H1 (cell line): ENCODE results near the gene DTX4. TPM values are rescaled to one million over a fixed set of nuclear protein-coding genes. Genes with fewer than 3 reads are reported as not detected.

Source experiments
- CTCF ChIA-PET: fragments of 300-600 bp; sonication (Branson Sonifier 250); formaldehyde crosslinking; loops from one replicate; lab custom pipeline; 2021; ENCODE audit not compliant: partially characterized antibody; lab: Charles Lee
- POLR2A ChIA-PET: fragments of 300-600 bp; sonication (Branson Sonifier 250); formaldehyde crosslinking; loops from one replicate; lab custom pipeline; 2021; ENCODE audit warnings: inconsistent platforms; ENCODE audit not compliant: partially characterized antibody; lab: Charles Lee
- DNase-seq, 2 experiments: peaks; one replicate each; pipeline versions ENCODE4 v3.0.0 to v3.0.0-alpha.2; 2010 to 2022; ENCODE audit warnings: low spot score in 2 of 2, low read depth in 1 of 2, mixed read lengths in 1 of 2
- FAIRE-seq: peaks from 2 replicates; lab custom pipeline; 2011; peaks lifted over from hg19 to GRCh38; lab: Jason Lieb, UNC
- H2AFZ ChIP-seq: 2 replicates; pipeline ENCODE4 v1.8.1; 2012; ENCODE audit warnings: low read length, inconsistent platforms
- H2AK5ac ChIP-seq: 2 replicates; pipeline ENCODE4 v1.6.1; 2013; ENCODE audit warnings: low read depth, low read length
- H2BK120ac ChIP-seq: replicated peaks from 2 replicates; pipeline ENCODE3; 2013; ENCODE audit warnings: low read depth, low read length, inconsistent platforms
- H2BK12ac ChIP-seq: 2 replicates; pipeline ENCODE4 v1.6.1; 2013; ENCODE audit warnings: low read depth, low read length
- H2BK15ac ChIP-seq: 2 replicates; pipeline ENCODE4 v1.6.1; 2013; ENCODE audit warnings: low read length
- H2BK20ac ChIP-seq: 2 replicates; pipeline ENCODE4 v1.6.1; 2013; ENCODE audit warnings: low read length
- H2BK5ac ChIP-seq: 2 replicates; pipeline ENCODE4 v1.6.1; 2013; ENCODE audit warnings: low read depth, low read length
- H3K14ac ChIP-seq: 2 replicates; pipeline ENCODE4 v1.6.1; 2013; ENCODE audit warnings: inconsistent platforms; ENCODE audit not compliant: insufficient read length
- H3K18ac ChIP-seq: 2 replicates; pipeline ENCODE4 v1.6.1; 2013; ENCODE audit warnings: low read length; ENCODE audit errors: extremely low read depth
- H3K23ac ChIP-seq: 2 replicates; pipeline ENCODE4 v1.6.1; 2013; ENCODE audit warnings: inconsistent platforms; ENCODE audit not compliant: insufficient read length
- H3K23me2 ChIP-seq: 2 replicates; pipeline ENCODE4 v1.6.1; 2013; ENCODE audit warnings: low read depth, low read length
- H3K27ac ChIP-seq: 2 replicates; pipeline ENCODE4 v1.6.1; 2011; ENCODE audit warnings: low read depth, low read length, inconsistent platforms
- H3K27me3 ChIP-seq, 4 experiments: replicated peaks in 1 of 4; 1 replicate in 1 of 4; 2 replicates in 3 of 4; pipeline versions ENCODE4 v1.6.1 to v1.8.1; 2011 to 2013; ENCODE audit warnings: low read length in 3 of 4, mild to moderate bottlenecking in 3 of 4, inconsistent platforms in 2 of 4, mixed read lengths in 2 of 4, moderate library complexity in 1 of 4; ENCODE audit not compliant: control insufficient read depth in 3 of 4, insufficient read depth in 3 of 4; ENCODE audit errors: extremely low read depth in 1 of 4
- H3K36me3 ChIP-seq, 4 experiments: 2 replicates each; pipeline versions ENCODE4 v1.6.1 to v1.8.1; 2011 to 2013; ENCODE audit warnings: mild to moderate bottlenecking in 4 of 4, low read length in 3 of 4, moderate library complexity in 2 of 4, control low read depth in 1 of 4, inconsistent platforms in 1 of 4; ENCODE audit not compliant: insufficient read depth in 4 of 4, control insufficient read depth in 2 of 4
- H3K4ac ChIP-seq: replicated peaks from 2 replicates; pipeline ENCODE3; 2013; ENCODE audit warnings: low read length, low read depth, mixed read lengths, inconsistent platforms; ENCODE audit not compliant: insufficient read length
- H3K4me1 ChIP-seq, 4 experiments: replicated peaks in 1 of 4; 1 replicate in 1 of 4; 2 replicates in 3 of 4; pipeline versions ENCODE4 v1.6.1 to v1.8.1; 2011 to 2013; ENCODE audit warnings: low read length in 3 of 4, inconsistent platforms in 2 of 4, mixed read lengths in 1 of 4; ENCODE audit not compliant: insufficient read depth in 4 of 4, control insufficient read depth in 3 of 4
- H3K4me2 ChIP-seq, 2 experiments: 2 replicates each; pipeline versions ENCODE4 v1.6.1 to v1.8.1; 2011 to 2013; ENCODE audit warnings: low read depth in 2 of 2, low read length in 2 of 2, control low read depth in 1 of 2, inconsistent platforms in 1 of 2, mild to moderate bottlenecking in 1 of 2; ENCODE audit not compliant: insufficient read depth in 1 of 2
- H3K4me3 ChIP-seq, 4 experiments: fragments of 200-600, 300-600 bp in 1 of 4; sonication (generic), shearing (Covaris generic), sonication (Bioruptor Twin) in 1 of 4; 2 replicates each; pipeline versions ENCODE4 v1.5.1 to v1.8.1; 2011 to 2016; ENCODE audit warnings: low read length in 4 of 4, low read depth in 3 of 4, control low read depth in 2 of 4, inconsistent platforms in 2 of 4, mild to moderate bottlenecking in 2 of 4, mixed read lengths in 1 of 4, moderate library complexity in 1 of 4; ENCODE audit not compliant: insufficient read depth in 2 of 4; ENCODE audit errors: extremely low read depth in 1 of 4
- H3K56ac ChIP-seq: replicated peaks from 2 replicates; pipeline ENCODE3; 2013; ENCODE audit warnings: low read depth, mild to moderate bottlenecking, mixed read lengths, low read length, inconsistent platforms; ENCODE audit not compliant: insufficient read length
- H3K79me1 ChIP-seq: 2 replicates; pipeline ENCODE4 v1.6.1; 2013; ENCODE audit warnings: low read depth, low read length, control low read depth
- H3K79me2 ChIP-seq, 2 experiments: 2 replicates each; pipeline versions ENCODE4 v1.6.1 to v1.8.1; 2012 to 2013; ENCODE audit warnings: low read length in 2 of 2, mild to moderate bottlenecking in 2 of 2, inconsistent platforms in 1 of 2; ENCODE audit not compliant: insufficient read depth in 2 of 2, control insufficient read depth in 1 of 2
- H3K9ac ChIP-seq, 4 experiments: replicated peaks in 1 of 4; 1 replicate in 1 of 4; 2 replicates in 3 of 4; pipeline versions ENCODE4 v1.6.1 to v1.8.1; 2011 to 2013; ENCODE audit warnings: low read depth in 3 of 4, low read length in 3 of 4, control low read depth in 2 of 4, mild to moderate bottlenecking in 2 of 4, moderate library complexity in 2 of 4, inconsistent platforms in 1 of 4; ENCODE audit errors: extremely low read depth in 1 of 4
- H3K9me3 ChIP-seq, 2 experiments: 2 replicates each; pipeline versions ENCODE4 v1.6.1 to v1.8.1; 2012 to 2013; ENCODE audit warnings: mild to moderate bottlenecking in 2 of 2, moderate library complexity in 2 of 2, control low read depth in 1 of 2, inconsistent platforms in 1 of 2, low read depth in 1 of 2, low read length in 1 of 2, mixed read lengths in 1 of 2; ENCODE audit not compliant: insufficient read depth in 2 of 2
- H4K20me1 ChIP-seq, 2 experiments: replicated peaks in 1 of 2; 2 replicates each; pipeline versions ENCODE3 to v1.8.1; 2011 to 2013; ENCODE audit warnings: inconsistent platforms in 2 of 2, low read length in 2 of 2, mild to moderate bottlenecking in 1 of 2; ENCODE audit not compliant: insufficient read depth in 2 of 2, control insufficient read depth in 1 of 2
- H4K5ac ChIP-seq: 2 replicates; pipeline ENCODE4 v1.6.1; 2013; ENCODE audit warnings: low read length, low read depth, mixed read lengths, inconsistent platforms; ENCODE audit not compliant: insufficient read length
- H4K8ac ChIP-seq: 2 replicates; pipeline ENCODE4 v1.8.0; 2013; ENCODE audit warnings: mild to moderate bottlenecking, moderate library complexity, low read length, inconsistent platforms; ENCODE audit not compliant: insufficient read depth; ENCODE audit errors: extremely low read depth
- H4K91ac ChIP-seq: replicated peaks from 2 replicates; pipeline ENCODE3; 2013; ENCODE audit warnings: low read length, mixed read lengths, inconsistent platforms; ENCODE audit not compliant: insufficient read length
- ASH2L ChIP-seq: fragments of 200-600, 300-600 bp; sonication (generic); IDR thresholded peaks from one replicate; pipeline ENCODE4 v1.7.1; 2017; ENCODE audit warnings: low read length
- JUND ChIP-seq: IDR thresholded peaks from 2 replicates; pipeline ENCODE4 v1.6.1; 2011; ENCODE audit warnings: mild to moderate bottlenecking, improper control_type of control experiment, low read length
- KDM1A ChIP-seq: fragments of 200-600, 300-600 bp; sonication (generic); IDR thresholded peaks from 2 replicates; pipeline ENCODE4 v1.7.1; 2016; ENCODE audit warnings: mild to moderate bottlenecking, low read length, borderline replicate concordance
- WGBS, 2 experiments: shearing (Covaris generic) in 1 of 2; methylation state at CpG; one replicate each; pipeline versions ENCODE4 v1.1.6 to v1.1.7; 2013 to 2015; ENCODE audit warnings: low lambda C conversion rate in 2 of 2, mixed read lengths in 2 of 2, inconsistent platforms in 1 of 2, low coverage in 1 of 2, missing lambda C conversion rate in 1 of 2; ENCODE audit not compliant: insufficient replicate concordance in 2 of 2, insufficient coverage in 1 of 2, insufficient read length in 1 of 2; ENCODE audit errors: extremely low coverage in 1 of 2, missing lambda C conversion rate in 1 of 2; 5-methylcytosine and 5-hydroxymethylcytosine counted together
- polyA plus RNA-seq, 7 experiments: library from polyadenylated mRNA; depleted of rRNA in 3 of 7; stranded (reverse) in 5 of 7; unstranded in 2 of 7; fragments of >200 nt in 5 of 7; fragments of 200-250 nt in 2 of 7; gene quantifications; 1 replicate in 5 of 7; 2 replicates in 1 of 7; 4 replicates in 1 of 7; pipeline versions ENCODE4 v1.2.1 to v1.2.3, GENCODE V29; 2011 to 2013; ENCODE audit warnings: missing spikeins in 2 of 7, mixed read lengths in 2 of 7
- total RNA-seq: library from RNA; stranded (reverse); fragmentation: NEBNext Ultra II Directional; extraction: Animal tissue kit (Norgen Biotek cat#: 25700); gene quantifications from 2 replicates; pipeline ENCODE4 v1.2.1, GENCODE V29; 2021

The DTX4 gene
- total and polyA plus RNA-seq, 2 of the 8 experiments (the other 6 are each of a cell fraction or from before 2014, with no cell fraction given), result 5.1 to 18.8 TPM

- Histone ChIP-seq H4K5ac (no peak overlapping the region), H2BK15ac (no peak overlapping the region), H3K79me1 (no peaks in the 10 kb centered on the region), H2AK5ac (no peak overlapping the region), H3K56ac (no peak overlapping the region), H3K4me1 (peaks cover 0 to 8% (median 0%) of the 10 kb centered on the region in 4 experiments; a peak in 2 of 7 replicates), H2BK12ac (no peak overlapping the region), H3K36me3 (no peaks in the 10 kb centered on the region), H3K79me2 (peaks cover 0 to 6% of the 10 kb centered on the region in 2 experiments; a peak in 2 of 4 replicates), H3K27ac (no peak overlapping the region), H3K23ac (no peak overlapping the region), H3K4me2 (no peak overlapping the region; a peak in 1 of 4 replicates), H3K4ac (no peak overlapping the region), H3K14ac (no peak overlapping the region), H3K9me3 (no peaks in the 10 kb centered on the region), H3K9ac (no peak overlapping the region), H2AFZ (no peak overlapping the region), H4K20me1 (no peaks in the 10 kb centered on the region), H3K27me3 (no peaks in the 10 kb centered on the region; a peak in 1 of 7 replicates), H2BK5ac (no peak overlapping the region), H4K91ac (no peak overlapping the region), H3K23me2 (peaks cover 6% of the 10 kb centered on the region; the same call in 1 of the 2 replicates), H2BK120ac (no peak overlapping the region), H4K8ac (no peak overlapping the region), H3K18ac (no peak overlapping the region), H2BK20ac (no peak overlapping the region), H3K4me3 (0 out of 8 replicates have a peak overlapping the region, but pooled peaks of 1 of the 4 experiments have one; percentile 75)
- DNase-seq (no peak), FAIRE-seq (no peak)
- ChIA-PET CTCF (interaction anchor here (1.7 to 2.2 kb wide), 3 partner anchors 16 to 44 kb away, joined by 3 to 11 read pairs (median 10); partner anchors contain the start of gene DTX4), POLR2A (no interaction called here)
- 95% methylated on average over 4 of the region's 4 CpGs; no CpG with 5 or more reads in 1 of the 2 experiments for WGBS, 2 experiments
- no peak for TF ChIP-seq JUND
- no peak for TF ChIP-seq KDM1A
- TF ChIP-seq ASH2L, result no peak
Observed at GRCh38 chr11:59141191-59141590, 30.7 kb upstream of the DTX4 start.
